ENCODE data around the gene TEKT2.

The TEKT2 gene

GRCh38 chr1:36114371-36114770 lies 30.5 kb downstream of the TEKT2 start:
- TF ChIP-seq REST (IDR thresholded peaks at IDR 0.05; ENCODE audit: insufficient read depth in 1 of 2, low read depth in 2 of 2, low read length in 2 of 2), result no peak
- TF ChIP-seq FOXP2 (optimal IDR thresholded peaks at IDR 0.05; ENCODE audit: borderline replicate concordance, extremely low read depth, extremely low read length, insufficient read depth), result no peak
- TF ChIP-seq TAF1 (IDR thresholded peaks at IDR 0.05; ENCODE audit: borderline replicate concordance, insufficient read depth, low read length), result no peak
- TF ChIP-seq SIN3A (IDR thresholded peaks at IDR 0.05; ENCODE audit: borderline replicate concordance, insufficient read depth, low read length), result no peak
- no peak for TF ChIP-seq POLR2AphosphoS5 (IDR thresholded peaks at IDR 0.05; ENCODE audit: low read depth, low read length)

GRCh38 chr1:36115200-36115669 lies 31.3 kb downstream of the TEKT2 start:
- TF ChIP-seq FOXP2 (optimal IDR thresholded peaks at IDR 0.05; ENCODE audit: borderline replicate concordance, extremely low read depth, extremely low read length, insufficient read depth) (no peak), TAF1 (IDR thresholded peaks at IDR 0.05; ENCODE audit: borderline replicate concordance, insufficient read depth, low read length) (no peak), SIN3A (IDR thresholded peaks at IDR 0.05; ENCODE audit: borderline replicate concordance, insufficient read depth, low read length) (no peak), REST (IDR thresholded peaks at IDR 0.05; ENCODE audit: insufficient read depth in 1 of 2, low read depth in 2 of 2, low read length in 2 of 2) (no peak)

DNA sequence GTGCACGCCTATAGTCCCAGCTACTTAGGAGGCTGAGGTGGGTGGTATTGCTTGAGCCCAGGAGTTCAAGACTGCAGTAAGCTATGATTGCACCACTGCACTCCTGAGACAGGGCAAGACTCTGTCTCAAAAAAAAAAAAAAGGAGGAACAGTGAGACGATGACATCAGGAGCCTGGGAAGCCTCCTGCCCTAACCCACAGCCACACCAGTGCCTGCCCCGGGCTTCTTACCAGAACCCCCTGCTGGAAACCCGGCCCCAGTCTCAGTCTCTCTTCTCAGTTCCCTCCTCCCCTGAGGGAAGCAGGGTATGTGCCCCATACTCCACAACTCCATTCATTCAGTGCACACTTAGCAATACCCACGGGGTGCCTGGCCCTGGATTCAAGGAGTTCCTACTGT lies 32.0 kb downstream of the TEKT2 start:
- TF ChIP-seq SIN3A (IDR thresholded peaks at IDR 0.05; ENCODE audit: borderline replicate concordance, insufficient read depth, low read length), result no peak
- no peak for TF ChIP-seq TAF1 (IDR thresholded peaks at IDR 0.05; ENCODE audit: borderline replicate concordance, insufficient read depth, low read length)
- TF ChIP-seq POLR2AphosphoS5 (IDR thresholded peaks at IDR 0.05; ENCODE audit: low read depth, low read length), result no peak
- no peak for TF ChIP-seq REST (IDR thresholded peaks at IDR 0.05; ENCODE audit: insufficient read depth in 1 of 2, low read depth in 2 of 2, low read length in 2 of 2)
- no peak for TF ChIP-seq FOXP2 (optimal IDR thresholded peaks at IDR 0.05; ENCODE audit: borderline replicate concordance, extremely low read depth, extremely low read length, insufficient read depth)

DNA sequence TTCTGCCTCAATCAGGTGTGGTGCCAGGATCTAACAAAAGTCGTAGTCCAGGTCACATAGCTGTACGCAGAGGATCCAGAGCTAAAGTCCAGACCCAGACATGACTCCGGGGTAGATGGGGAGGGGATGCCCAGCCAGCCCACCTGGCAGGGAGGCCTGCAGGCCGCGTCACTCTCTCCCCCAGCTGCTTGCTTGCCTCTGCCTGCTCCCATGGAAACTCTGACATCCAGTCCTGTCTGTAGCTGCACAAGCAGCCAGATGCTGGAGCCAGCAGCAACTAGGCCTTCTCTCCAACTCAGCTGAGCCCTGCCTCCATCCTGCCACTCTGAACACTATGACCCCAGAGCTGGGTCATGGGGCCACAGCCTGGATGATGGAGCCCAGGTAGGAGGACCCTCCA lies 33.0 kb downstream of the TEKT2 start:
- TF ChIP-seq SIN3A (IDR thresholded peaks at IDR 0.05; ENCODE audit: borderline replicate concordance, insufficient read depth, low read length) (no peak), FOXP2 (optimal IDR thresholded peaks at IDR 0.05; ENCODE audit: borderline replicate concordance, extremely low read depth, extremely low read length, insufficient read depth) (no peak), REST (IDR thresholded peaks at IDR 0.05; ENCODE audit: insufficient read depth in 1 of 2, low read depth in 2 of 2, low read length in 2 of 2) (no peak), TAF1 (IDR thresholded peaks at IDR 0.05; ENCODE audit: borderline replicate concordance, insufficient read depth, low read length) (no peak), POLR2AphosphoS5 (IDR thresholded peaks at IDR 0.05; ENCODE audit: low read depth, low read length) (no peak)
